NAMALWA (cell line): ENCODE data around the gene GPR17.

ENCODE experiments used
- DNase-seq: peaks from one replicate; pipeline ENCODE4 v3.0.0-alpha.2; 2015; ENCODE audit warnings: low spot score

Gene GPR17

DNA sequence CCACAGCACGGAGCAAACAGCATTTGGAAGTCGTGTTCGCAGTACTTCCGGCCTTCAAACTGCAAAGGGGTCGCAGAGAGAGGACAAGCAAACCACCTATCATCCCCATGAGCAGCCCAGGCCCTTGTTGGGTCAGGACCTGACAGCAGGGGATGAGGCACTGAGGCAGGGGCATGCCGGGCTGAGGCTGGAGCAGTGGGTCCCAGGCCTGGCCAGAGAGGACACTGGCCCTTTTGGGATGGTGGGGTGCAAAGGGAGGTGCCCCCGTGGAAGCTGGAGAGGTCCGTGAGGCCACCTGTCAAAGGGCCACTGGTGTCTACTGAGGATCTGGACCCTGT is 8.9 kb downstream of the GPR17 start:
- DNase-seq, result no peak

DNA sequence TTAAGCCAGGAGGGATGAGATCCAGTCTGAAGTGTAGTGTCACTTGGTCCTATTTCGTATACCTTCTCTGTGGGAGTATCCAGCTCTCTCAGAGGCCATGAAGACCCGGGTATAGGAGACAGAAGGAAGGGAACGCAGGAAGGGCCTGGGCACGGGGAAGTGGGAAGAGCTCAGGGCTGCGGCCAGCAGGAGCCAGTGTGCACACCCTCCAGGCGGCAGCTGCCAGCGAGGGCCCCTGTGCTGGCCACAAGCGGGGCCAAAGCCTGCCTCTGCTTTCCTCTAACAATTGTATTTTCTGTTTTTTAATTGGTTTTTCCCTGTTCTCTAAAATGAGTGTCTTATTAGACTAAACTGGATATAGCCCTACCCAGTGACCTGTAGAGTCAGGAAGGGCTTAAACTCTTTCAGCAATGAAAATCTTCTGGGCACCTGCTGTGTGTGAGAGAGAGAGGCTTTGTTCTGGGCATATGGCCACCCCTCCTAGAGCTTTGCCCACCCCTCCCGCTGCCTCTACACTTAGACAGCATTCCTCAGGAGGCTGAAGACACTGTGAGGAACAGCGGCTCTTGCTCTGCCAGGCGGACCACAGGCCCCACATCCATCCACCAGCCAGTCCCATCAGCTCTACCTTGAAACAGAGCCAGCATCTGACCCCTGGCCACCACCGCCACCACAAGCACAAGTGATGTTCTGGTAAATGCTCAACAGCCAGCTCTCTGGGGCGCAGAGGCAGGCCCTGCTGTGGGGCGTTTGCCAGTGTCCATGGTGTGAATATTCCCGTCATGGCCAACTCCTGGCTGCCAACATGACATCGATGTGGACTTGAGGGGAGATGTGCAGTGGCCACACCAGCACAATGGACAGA is 9.5 kb downstream of the GPR17 start:
- DNase-seq, result no peak

DNA sequence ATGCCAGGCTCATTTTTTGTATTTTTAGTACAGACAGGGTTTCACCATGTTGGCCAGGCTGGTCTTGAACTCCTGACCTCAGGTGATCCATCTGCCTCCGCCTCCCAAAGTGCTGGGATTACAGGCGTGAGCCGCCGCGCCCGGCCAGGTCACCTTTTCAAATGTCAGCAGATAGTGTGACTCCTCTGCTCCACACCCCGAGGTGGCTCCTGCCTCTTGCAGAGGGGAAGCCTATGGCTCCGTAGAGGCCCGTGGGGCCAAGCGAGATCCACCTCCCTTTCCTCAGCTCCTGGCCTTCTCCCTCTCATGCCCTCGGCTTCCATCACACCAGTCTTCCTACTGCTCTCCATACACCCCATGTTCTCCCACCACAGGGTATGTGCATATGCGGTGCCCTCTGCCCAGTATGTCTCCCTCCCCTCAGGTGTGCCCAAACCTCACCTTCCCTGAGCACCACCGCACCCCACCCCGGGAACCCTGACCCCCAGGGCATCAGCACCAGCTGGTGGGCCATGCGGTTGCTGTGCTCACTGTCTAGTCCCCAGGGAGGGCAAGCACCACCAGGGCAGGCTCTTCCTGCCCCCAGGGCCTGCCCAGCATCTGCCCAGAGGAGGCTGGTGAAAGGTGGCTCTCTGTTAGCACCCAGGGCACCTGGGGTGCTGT is 10.7 kb downstream of the GPR17 start:
- no peak for DNase-seq

DNA sequence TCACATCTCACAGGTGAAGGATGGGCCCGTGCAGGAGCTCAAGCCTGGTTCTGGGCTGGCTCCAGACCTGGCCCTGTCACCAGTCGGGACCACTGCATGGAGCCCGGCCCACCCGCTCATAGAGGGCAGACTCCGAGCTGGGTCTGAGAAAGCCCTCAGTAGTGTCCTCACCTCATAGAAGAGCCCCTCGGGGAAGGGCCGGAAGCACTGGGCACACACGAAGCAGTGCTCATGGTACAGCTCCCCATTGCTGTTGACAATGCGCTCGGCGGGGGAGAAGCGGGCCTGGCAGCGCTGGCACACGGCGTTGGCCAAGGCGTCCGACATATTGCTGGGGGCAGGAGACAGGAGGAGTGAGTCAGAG is 11.3 kb downstream of the GPR17 start:
- no peak for DNase-seq

DNA sequence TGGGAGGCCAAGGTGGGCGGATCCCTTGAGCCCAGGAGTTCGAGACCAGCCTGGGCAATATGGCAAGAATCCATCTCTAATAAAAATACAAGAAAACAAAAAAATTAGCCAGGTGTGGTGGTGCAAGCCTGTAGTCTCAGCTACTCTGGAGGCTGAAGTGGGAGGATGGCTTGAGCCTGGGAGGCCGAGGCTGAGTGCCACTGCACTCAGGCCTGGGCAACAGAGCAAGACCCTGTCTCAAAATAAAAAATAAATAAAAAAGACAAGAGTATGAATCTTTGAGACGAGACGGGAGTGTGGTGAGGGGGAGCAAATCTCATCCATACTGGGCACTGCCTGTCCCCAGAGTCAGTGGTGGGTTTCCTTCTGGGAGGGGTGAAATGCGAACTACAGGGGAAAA is 12.2 kb downstream of the GPR17 start:
- DNase-seq, result no peak

DNA sequence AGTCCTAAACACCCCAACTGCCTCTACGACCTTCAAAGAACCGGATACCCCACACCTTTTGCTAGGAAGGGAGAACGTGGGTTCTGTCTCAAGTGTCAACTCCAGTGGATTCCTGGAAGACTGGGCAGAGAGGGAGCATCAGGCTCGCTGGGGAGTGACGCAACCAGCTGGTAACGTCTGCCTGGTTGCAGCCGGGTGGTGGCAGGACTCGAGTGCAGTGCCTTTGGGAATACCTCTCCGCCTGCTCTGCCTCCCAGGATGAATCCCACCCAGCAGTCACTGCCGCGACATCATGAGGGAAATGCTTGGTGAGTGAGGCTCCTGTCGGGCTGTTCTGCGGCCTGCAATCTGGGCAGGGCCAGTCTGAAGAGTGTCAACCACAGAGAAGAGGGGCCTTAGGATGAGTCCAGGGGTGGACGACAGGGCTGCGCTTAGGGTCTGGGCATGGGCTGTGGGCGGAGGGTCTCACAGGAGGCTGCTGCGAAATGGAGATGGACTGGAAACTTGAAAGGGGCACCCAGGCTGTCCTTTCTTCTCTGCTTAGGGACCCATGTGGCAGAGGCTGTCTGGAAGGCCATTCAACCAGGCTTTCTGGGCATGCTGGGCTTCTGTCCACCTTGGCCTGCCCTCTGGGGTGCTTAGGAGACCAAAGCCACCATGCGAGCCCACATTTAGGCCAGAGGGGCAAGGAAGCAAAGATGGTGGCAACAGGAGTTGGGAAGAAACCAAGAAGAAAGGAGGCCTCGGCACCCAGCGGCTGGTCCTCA is 12.9 kb downstream of the GPR17 start:
- DNase-seq, result no peak

DNA sequence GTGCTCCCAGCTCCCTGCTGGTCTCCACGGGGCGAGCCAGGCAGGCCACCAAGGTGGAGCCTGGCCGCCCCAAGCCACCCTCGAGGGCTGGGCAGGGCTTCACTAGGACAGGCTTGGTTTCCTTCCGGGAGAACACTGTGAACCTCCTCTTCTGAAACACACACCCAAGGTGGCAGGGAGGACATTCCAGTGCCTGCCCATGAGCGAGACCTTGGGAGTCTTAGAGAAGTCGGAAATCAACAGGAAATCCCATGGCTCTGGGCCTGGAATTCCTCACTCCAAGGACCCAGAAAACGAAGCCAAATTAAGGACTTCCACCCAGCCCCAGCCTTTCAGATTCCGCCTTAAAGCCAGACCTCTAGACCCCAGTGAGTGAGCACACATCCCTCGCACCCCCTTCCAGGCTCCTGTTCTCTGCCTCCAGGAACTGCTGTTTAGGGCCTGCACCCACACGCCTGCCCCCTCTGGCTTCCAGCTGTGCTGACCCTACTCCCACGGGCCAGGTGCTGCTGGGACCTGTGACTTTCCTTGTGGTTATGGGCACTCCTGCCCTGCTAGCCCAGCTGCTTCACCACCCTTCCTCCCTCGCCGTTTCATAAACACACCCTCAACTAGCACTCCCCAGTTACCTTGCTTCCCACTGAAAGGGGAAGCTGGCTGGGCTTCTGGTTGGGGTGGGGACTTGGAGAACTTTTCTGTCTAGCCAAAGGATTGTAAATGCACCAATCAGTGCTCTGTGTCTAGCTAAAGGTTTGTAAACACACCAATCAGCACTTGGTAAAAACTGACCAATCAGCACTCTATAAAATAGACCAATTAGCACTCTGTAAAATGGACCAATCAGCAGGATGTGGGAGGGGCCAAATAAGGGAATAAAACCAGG is 13.7 kb downstream of the GPR17 start:
- peak; percentile 48 for DNase-seq

DNA sequence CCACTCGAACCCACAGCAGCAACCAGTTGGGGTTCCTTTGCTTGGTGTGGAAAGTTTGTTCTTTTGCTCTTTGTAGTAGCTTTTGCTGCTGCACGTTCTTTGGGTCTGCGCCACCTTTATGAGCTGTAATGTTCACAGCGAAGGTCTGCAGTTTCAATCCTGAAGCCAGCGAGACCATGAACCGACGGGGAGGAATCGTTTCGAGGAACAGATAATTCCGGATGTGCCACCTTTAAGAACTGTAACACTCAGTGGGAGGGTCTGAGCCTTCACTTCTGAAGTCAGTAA is 14.3 kb downstream of the GPR17 start:
- DNase-seq, result no peak

DNA sequence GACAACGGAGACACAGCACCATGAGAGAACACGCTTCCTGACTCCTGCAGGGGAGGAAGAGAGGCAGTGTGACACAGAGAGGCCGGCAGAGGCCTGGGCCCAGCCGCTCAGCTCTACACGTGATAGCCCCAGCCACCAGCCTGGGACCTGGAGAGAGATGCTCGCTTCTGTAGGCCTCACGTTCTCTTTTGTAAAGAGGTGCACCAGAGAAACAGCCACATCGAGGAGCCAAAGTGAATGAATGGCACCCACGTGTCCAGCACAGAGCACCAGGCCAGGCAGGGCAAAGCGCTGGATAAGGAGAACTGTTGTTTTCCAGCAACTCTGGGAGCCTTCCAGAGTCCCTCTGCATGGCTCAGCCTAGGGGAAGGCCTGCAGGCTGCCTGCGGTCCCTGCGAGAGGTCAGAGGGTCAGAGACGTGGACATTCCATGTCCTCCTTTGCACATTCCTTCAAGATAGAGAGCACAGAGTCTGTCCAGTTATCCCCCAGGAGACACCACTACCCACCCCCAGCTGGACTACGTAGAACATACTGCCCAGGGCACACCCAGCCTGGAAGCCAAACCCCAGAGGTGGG is 15.2 kb downstream of the GPR17 start:
- DNase-seq, result no peak

DNA sequence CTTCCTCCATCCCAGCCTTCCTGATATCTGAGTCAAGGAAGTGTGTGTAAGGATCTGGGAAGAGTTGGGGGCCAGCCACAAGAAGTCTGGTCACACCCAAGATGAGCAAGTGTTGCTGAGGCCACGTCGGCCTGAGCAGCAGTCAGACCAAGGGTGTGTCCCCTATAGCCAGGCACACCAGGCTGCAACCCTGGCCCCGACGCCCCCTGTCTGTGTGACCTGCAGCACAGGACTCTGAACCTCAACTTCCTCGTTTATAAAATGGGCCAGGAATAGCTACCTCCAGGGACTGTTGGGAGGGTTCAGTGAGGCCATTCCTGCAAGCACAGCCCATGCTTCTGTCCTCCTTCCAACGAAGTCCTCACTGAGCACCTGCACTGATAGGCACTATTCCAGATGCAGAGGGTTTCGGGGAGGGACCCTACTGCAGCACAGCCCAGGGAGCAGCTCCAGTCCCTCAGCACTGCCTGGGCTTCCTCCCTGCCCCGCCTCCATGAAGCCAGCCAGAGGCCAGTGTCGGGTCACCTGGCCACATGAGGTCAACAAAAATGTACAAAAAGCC is 16.1 kb downstream of the GPR17 start:
- DNase-seq, result no peak

DNA sequence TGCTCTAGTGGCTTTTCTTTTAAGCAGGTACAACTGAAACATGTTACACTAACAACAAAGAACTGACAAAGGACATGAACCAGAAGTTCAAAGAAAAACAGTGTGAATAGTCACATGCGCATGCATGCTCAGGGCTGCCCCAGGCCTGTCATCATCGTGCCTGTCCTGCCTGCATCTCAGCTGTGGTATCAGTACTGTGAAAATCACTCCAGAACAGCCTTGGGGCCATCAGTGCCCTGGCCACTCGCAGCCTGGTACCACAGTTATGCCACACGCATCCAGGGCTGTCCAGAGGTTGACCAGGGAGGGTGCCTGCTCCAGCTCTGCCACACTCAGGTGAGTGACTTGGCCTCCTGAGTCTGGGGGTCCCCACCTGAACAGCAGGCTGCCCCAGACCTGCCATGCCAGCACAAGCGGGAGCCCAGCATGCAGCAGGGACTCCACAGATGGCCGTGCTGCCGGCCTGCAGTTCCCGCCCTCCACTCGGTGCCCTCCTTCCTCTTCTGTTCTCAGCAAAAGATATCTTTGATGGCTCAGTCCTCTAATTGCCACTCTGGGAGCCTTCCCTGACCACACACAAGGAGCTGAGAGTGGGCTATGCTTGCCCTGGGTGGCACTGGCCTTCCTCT is 17.1 kb downstream of the GPR17 start:
- no peak for DNase-seq

DNA sequence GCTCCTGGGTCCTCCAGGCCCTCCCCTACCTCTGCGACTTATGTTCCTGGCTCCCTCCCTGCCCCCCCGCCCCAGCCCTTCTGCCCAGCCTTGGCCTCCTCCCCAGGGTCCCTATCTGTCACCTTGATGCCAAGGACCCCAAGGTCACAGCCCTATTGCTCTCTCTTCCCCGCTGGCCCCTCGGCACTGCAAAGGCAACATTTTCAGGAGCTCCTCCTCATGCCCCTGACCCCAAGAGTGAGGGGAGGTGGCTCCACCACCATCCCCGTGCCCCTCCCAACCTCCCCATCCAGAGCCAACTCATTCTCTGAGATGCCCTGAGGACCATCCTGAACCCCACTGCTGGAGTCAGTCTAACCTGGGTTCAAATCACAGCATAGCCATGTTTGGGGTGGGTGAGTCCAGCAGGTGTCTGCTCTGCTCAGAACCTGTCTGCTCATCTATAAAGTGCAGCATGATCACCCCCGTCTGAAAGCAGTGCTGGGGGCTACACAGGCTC is 17.7 kb downstream of the GPR17 start:
- DNase-seq, result no peak

DNA sequence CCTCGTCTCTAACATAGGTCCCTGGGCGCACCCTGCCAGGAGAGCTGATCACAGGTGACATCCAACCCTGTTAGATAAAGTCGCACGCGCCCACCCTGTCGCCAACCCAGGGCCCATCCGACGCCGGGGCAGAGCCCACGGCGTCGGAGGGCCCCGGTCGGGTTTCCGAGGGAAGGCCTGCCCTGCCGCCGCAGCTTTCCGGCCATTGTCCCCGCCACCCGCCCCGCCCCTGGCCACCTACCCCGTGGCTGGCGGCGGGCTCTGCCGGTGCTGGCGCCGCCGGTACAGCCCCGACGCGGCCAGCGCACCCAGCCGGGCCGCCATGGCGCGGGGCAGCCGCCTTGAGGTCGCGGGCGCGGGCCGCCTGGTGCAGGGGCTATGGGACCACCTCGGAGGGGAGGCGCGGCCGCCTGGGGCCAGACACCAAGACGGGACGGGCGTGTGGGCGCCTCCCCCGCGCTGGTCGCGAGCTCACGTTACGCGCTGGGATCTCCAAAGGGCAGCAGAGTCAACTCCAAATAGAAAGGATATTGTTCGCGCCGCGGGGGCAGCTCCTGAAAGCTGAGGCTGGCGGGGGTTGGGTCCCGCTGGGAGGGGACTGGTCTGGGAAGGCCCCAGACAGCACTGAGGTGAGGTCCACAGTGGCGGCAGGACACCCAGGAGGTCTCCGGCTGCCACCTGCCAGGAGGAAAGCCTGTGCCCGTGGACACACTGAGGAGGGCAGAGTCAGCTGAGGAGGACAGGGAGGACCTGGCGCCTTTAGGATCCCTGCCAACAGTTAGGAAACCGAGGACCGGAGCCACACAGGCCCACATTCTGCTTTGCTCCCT is 18.3 kb downstream of the GPR17 start:
- DNase-seq, result no peak

DNA sequence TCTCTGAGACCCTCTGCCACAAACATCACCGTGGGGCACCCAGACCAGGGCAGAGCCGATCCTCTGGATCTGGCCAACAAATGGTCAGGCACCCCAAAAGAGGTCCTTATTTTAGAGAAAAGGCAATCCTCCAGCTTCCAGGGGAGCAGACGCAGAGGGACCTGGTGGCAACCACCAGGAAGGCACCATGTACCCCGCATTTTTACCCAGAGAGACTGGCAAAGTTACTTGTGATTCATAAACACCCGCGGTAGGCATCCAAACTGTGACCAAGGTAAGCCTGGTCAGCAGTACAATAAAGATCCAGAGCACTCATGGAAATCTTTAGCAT is 18.9 kb downstream of the GPR17 start:
- DNase-seq, result no peak

DNA sequence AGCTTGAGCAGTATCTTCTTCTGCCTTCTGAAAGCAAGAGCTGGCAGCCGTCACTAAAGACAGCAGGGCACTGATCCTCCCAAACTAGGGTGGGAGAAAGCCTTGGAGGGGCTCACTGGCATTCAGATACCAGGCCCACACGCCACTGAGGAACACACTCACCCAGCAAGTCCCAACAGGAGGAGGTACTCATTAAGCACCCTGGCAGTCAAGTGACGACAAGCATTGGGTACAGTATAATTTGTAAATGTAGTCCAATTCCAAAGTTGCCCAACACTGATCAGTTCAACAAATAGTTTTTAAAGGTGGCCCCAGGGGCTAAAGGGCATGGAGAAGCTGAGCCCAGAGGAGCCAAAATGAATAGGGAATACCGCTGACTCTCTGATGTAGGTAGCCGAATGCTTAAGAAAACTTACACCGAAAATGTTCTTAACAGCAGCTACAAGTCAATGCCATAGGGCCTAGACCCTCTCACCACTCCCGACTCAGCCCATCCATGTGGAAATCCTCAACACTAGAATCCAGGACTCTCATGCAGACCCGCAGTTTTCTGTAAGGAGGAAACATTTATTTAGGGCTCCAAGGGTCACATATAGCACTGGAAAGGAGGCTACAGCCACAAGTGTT is 19.4 kb downstream of the GPR17 start:
- DNase-seq, result no peak

DNA sequence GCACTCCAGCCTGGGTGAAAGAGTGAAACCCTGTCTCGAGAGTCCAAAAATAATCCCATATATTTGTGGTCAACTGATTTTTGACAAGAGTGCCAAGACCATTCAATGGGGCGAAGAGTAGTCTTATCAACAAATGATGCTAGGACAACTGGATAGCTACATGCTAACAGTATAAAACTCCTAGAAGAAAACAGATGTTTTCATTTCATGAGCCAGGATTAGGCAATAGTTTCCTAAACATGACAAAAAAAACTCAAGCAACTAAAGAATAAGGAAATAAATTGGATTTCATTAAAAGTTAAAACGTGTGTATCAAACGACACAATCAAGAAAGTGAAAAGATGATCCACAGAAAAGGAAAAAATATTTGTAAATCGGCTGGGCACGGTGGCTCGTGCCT is 23.1 kb downstream of the GPR17 start:
- DNase-seq, result no peak

DNA sequence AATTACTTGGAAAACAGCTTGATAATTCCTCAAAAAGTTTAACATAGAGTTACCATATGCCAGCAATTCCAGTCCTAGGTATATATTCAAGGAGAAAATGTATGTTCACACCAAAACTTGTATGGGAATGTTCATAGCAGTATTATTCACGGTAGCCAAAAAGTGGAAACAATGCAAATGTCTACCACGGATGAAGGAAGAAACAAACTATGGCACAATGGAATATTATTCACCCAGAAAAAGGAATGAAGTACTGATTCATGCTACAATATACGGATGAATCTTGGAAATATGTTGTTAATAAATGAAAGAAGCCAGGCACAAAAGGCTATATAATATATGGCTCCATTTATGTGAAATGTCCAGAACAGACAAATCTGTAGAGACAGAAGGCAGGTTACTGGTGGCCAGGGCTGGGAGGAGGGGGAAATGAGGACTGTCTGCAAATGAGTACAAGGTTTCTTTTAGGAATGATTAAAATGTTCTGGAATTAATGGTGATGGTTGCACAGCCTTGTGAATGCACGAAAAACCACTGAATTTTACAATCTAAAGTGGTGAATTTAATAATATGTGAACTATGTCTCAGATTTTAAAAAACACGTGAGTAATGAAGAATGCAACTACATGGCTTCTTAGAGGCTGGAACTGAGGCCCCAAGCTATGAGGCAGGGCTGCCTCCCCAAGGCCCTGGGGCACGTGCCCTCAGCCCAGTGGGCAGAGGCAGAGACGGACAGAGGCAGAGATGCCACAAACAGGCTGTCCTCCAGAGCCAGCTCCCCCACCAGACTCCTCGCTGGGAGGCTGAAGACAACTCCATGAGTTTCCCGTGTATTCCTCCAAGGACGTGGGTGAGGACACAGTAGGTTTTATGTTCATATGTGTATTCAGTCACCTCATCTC is 24.4 kb downstream of the GPR17 start:
- DNase-seq, result no peak

DNA sequence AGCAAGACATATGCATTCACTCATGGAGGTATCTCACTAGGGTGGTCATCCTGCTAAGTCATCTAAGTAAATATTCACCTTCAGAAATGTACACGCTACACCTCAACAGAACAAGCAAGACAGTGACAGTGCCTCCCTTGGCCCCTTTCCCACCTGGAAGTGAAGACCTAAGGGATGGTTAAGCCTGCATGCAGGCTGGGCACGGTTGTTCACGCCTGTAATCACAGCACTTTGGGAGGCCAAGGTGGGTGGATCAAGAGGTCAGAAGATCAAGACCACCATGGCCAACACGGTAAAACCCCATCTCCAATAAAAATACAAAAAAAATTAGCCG is 25.0 kb downstream of the GPR17 start:
- DNase-seq, result no peak
